AG09319 (cell line): Measurements from ENCODE around the gene PPM1G.

Experiments
- DNase-seq: peaks from one replicate; pipeline ENCODE4 v3.0.0-alpha.2; 2010; ENCODE audit warnings: low read depth; ENCODE audit errors: extremely low read depth
- CTCF ChIP-seq: IDR thresholded peaks from 2 replicates; pipeline ENCODE4 v1.5.1; 2011; ENCODE audit warnings: low read depth, mild to moderate bottlenecking, inconsistent platforms, low read length, moderate library complexity

Gene PPM1G

GRCh38 chr2:27390822-27391679 is 18.3 kb downstream of the PPM1G start:
- no peak for TF ChIP-seq CTCF
- DNase-seq, result no peak

DNA sequence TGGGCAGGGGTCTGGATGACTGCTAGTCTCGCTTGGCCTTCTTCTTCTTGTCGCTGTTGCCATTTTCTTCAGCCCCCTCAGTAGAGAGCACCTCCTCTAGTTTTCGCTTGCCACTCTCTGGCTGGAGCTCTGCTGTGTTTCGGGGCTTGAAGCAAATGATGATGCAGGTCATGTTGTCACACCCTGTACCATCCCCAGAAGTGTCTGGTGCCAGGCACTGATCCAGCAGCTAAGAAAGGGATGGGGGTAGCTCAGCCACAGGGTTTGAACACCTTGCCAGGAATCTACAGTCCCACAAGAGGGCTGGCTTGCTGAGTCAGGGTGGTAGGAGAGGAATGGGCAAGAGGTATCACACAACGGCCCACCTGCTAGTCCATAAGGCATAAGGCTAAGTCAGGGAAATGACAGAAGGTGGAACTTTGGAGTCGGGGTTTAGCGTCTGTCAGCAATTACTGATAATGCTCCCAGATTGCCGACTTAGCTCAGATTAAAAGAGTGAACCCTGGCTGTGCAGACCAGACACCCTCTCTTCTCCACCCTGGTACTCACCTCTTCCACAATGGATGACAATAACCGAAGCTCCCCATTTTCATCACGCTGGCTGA is 27.7 kb downstream of the PPM1G start:
- no peak for DNase-seq
- no peak for TF ChIP-seq CTCF

- DNase-seq, result peak; percentile 87
- TF ChIP-seq CTCF, result no peak
Observed at GRCh38 chr2:27380626-27381545, 28.5 kb downstream of the PPM1G start, which contains the start of gene ZNF513. ZNF513 (minus strand) TSS chr2:27380734; CDS start chr2:27380526, 208 bp downstream.

DNA sequence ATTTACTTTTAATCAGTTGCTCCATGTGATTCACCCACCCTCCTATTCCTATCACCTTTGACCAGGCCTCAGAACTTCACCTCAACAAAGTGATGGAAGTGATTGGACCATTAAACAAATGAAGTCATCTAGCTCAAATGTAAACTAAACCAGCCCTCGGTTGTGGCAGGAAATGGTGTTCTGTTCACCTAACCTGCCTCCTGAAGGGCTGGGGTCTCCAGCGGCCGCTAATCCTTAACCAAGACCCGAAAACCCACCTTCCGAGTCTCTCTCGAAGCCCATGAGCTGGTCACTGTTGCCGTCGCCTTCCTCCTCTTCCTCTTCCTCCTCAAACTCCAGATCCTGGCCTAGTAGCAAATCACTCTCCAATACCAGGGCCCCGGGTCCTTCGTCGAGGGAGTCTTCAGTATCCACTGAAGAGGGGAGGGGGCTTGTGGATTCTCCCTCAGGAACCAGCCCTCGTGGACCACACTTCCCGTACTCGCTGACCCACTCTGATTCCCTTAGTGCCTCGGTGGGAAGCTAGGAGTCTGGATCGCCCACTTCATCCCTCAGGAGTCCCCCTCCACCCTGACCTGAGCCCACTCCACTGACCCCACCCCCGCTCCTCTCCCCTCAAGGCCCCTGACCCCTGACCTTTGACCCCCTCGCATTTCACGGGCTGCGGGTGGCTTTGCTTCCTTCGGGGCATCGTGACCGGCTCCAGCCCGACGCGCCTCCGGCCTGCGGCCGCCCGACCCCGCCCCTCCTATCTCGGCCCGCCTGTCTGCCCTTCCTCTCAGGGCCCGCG is 29.4 kb downstream of the PPM1G start:
- no peak for TF ChIP-seq CTCF
- DNase-seq, result no peak

DNA sequence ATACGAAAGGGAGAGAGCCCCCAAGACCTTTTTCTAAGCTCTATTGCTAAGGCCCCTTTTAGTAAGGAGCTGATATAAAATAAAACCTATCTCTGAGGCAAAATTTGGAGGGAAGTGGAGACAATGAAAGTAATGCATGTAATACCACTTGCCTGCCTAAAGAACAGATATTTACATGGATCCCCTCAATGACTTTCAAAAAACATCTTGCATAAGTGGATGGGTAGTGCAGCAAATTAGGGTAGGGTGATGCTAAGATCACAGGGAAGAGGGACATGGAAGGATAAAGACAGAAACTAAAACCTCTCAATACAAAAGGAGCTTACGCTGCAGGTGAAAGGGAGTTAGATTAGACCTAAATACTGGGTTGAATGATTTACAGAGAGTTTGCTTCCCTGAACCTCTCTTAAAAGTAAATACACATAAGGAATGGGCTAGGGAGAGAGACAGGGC is 30.0 kb downstream of the PPM1G start:
- no peak for TF ChIP-seq CTCF
- no peak for DNase-seq

DNA sequence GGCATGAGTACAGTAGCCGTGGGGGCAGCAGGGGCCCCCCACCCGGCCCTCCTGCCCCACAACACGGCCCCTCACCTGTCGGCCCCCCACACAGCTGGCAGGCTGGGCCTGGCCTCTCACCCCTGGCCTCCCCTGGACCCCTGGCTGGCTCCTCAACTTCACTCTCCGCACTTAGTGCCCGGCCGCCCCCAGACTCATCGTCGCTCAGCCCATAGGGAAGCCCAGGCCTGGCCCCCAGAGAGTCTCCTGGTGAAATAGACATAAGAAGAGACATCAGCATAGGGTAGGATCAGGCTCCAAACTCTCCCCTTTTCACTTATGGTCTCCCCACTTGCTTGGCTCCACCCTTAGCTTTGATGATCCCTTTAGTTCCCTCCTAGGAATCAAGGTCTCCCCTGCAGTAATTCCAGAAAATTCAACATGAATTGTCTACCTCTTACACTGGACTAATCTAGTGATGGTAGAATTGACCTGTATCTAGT is 30.5 kb downstream of the PPM1G start:
- TF ChIP-seq CTCF, result no peak

More for the DNA sequence above, 30.5 kb downstream of the PPM1G start:
- DNase-seq, result no peak
